Measurements from ENCODE around the gene VEGFA.

Gene VEGFA

DNA sequence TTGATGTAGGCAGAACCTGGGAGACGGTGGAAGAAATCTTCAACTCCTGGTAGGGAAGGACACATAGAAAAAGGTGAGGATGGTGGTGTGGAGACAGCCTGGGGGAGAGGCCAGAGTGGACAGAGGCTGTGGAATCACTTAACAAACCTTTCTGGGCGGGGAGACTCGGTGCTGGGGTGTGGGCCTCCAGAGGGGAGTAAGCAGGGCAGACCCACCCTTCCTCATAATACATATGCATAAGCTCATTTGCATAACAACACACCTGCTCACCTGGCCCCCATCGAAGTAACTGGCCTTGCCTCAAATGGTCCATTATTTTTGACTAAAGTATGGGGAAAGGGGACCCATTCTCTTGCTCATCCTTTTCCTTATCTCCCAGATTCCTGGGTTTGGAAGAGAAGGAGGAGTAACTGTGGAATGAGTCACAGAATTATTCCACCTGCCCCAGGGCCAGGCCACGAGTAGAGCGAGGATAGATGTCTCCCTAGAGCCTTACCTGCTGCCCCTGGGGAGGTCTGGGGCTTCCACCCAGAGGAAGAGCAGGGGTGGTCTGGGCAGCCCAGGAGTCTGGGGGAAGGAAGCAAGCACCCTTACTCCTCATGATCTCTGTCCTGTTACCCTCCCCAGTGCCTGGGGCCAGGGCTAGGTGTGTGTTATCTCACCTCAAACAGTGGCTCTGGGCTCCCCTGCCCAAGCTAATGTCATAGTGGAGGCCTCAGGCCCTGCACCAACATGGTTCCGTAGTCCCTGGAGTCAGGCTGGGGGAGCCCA, 10.7 kb upstream of the VEGFA start:
- no peak for DNase-seq (ENCODE audit: low read depth)

DNA sequence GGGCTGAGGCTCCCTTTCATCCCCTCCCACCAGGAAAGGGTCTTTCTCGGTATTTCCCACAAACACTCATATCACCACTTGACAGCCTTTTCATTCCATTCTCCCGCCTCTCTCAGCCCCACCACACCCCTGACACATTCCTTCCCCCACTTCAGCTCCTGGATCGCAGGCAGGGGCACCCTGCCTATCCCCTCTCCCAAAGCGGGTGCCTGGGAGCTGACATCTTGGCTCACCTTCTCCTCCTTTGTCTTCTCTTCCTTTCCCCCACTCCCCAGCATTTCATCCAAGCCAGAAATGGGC, 10.2 kb upstream of the VEGFA start:
- no peak for DNase-seq (ENCODE audit: low read depth)

DNA sequence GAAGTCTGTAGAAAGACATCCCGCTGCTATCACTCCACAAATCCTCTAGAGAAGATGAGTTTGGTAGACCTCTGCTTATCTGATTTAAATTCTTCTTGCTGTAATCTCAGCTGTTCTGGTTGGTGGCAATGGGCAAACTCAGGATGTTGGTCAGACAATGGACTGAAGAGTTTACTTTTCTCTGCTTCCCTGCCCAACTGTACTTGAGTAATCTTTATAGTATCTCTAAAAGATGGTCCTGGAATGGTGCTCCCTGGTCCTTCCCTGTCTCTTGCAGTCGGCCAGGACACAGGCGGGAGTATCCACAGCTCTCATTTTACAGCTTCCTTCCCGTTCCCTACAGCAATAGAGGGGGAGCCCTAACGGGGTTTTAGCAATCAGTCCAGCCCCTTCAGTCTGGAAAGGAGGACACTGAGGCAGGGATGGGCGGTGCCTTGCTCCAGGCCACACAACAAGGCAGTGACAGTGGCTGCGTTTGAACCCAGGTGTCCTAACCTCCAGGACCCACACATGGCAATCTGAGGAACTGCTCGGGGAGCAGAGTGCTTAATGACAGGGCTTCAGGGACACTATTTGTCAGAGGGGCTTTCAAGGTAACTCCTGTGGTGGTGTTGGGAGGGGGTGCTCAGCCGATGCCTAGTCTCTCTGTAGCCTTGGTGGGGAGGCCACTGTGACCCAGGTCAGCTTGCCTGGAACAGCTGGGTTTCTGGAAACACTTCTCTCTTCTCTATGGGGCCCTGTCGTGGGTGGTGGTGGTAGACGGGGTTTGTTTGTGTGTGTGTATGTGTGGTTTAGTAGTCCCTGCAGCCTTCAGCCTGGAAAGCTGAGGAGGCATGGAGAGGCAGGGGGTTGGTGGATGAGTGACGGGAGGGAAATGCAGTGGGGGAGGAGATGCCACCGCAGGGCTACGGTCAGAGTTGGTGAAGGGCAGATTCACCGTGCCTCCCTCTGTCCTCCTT, 9.5 kb upstream of the VEGFA start:
- DNase-seq (ENCODE audit: low read depth): no peak

DNA sequence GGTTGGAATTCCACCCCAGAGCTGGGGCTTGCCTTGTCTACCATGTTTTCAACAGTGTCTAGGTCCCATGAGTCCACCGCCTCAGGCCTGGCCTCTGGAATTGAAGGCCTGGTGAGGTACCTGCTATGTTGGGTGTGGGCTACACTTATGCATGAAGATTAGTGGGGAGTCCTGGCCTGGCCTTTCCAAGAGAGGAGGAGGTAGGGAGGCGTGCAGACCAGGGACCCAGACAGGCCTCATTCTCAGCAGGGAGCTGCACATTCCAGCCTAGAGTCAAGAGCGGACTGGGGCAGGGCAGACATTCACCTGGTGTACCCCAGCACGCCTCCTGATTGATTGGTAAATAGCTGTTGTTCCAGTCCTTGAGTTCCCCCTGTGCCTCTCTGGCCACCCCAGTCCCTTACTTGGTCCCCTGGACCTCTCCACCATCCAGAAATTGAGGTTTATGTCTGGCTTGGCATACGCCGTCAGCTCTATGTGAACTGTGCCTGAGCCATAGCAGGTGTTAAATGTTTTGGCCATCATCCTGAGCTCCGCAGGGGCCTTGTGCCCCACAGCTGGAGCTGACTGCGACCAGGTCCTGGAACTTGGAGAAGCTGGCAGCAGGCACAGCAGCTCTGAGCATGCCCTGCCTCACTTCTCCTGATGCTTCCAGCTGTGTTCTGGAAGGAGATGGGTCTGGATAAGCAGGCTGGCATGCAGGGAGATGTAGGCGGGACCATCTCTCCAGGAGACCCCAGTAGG, 8.2 kb upstream of the VEGFA start:
- no peak for DNase-seq (ENCODE audit: low read depth)

DNA sequence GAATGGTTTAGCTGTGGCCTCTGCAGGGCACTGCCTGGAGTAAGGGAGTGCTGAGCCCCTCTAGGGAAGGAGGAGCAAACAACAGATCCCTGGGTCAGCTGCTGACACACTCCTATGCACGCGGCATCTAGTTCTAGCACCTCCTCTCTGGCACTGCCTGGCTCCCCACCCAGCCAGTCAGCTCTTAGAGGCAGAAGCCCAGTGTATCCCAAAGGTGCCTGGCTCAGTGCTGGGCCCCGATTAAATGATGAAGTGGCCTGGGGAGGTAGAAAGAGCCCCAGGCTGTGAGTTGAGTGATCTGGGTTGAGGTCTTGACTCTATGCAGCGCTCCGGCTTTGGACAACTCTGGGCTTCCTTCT, 7.6 kb upstream of the VEGFA start:
- no peak for DNase-seq (ENCODE audit: low read depth)

DNA sequence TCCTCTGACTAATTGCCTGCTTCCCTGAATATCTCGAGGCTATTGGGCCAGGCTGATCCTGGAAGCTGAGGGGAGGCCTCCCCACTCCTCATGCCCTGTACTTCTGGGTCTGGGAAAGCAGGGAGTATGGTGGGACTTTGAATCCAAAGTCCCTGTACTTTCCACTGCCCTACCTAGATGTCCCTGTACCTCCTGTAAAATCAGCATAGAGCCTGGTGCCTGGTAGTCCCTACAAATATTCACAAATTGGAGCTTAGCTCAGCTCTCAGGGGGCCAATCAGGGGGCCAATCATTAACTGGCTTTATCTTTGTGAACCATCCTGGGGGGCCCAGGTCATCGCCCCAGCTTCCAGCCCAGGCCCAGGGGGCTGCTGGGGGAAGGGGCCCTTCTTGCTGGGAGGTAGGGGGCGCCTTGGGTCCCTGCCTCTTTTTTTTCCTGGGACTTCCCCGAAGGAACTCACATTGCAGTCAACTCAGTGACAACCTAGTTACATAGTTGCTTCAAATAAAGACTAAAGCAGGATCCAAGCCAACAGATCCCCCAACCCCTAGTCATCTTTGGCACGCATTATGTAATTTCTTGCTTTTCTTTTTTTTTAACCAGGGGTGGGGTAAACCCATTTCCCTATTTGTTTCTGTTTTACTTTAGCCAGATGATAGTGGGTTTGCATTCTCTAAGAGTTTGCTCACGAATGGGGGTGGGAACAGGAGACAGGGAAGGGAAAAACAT, 6.9 kb upstream of the VEGFA start:
- no peak for DNase-seq (ENCODE audit: low read depth)

DNA sequence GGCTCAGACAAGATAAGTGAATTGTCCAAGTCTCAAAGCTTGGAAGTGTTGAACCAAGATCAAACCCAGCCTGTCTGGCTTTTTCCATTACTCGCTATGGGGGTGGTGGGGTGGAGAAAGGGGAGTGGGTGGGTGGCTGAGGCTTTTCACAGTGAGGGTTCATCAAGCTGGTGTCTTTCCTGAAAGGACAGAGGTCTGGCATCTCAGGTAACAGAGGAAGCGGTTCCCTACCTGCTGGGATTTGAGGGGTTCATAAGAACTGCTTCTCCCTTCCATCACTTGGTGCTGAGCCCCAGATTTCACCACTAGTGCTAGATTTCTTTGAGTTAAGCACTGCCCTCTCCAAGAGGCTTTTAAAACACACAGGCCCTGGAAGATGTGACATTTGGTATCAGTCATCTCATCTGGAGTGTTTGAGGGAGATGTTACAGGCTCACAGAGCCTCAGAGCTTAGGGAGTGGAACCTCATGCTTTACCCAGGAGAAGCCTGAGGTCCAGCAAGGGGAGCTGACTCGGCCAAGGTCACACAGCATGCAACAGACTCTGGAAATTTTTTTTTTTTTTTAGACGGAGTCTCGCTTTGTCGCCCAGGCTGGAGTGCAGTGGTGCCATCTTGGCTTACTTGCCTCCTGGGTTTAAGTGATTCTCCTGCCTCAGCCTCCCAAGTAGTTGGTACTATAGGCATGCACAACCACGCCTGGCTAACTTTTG, 6.0 kb upstream of the VEGFA start:
- DNase-seq (ENCODE audit: low read depth): no peak

DNA sequence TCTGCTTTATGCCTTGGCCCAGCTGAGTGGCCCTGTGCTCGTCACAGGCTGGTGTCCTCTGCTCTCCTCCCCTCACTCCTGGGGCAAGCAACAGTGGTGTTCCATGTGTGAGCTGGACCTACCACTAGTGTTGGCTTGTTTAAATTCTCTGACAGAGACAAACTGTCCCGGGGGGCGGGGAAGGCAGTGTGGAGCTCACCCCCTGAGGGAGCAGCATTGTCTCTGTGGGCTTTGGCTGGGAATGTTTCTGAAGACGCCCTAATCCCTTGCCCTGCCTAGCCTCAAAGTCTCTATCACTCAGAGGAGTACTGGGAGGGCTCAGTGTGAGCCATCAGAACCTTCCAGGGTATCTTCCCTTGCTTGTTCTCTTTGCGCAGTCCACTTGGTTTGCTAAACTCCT, 5.2 kb upstream of the VEGFA start:
- DNase-seq (ENCODE audit: low read depth): no peak

DNA sequence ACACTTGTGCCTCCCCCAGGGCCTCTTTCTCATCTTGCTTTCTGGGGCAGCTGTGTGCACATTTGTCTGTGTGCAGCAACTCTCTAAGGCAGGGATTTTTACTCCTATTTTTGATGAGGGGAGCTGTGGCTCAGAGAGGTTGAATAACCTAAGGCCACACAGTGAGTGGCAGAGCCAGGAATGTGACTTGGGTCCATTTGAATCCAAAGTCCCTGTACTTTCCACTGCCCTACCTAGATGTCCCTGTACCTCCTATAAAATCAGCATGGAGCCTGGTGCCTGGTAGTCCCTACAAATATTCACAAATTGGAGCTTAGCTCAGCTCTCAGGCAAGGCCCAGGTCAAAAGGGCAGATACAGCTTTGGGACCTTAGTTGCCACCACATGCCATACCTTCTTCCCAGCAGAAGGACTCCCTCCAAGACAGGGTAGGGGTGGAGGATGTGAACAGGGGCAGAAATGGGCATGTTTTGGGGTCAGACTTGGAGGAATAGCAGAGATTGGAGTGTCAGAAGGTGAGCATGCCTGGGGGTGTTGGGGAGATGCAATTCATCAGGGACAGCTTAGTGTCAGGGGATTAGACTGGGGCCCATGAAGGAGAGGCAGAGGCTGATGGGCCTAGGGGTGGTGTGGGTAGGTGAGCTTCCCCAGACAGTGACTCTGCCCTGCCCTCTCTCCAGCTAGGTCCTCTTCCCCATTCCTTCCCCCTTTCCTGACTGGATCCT, 4.1 kb upstream of the VEGFA start:
- no peak for DNase-seq (ENCODE audit: low read depth)

DNA sequence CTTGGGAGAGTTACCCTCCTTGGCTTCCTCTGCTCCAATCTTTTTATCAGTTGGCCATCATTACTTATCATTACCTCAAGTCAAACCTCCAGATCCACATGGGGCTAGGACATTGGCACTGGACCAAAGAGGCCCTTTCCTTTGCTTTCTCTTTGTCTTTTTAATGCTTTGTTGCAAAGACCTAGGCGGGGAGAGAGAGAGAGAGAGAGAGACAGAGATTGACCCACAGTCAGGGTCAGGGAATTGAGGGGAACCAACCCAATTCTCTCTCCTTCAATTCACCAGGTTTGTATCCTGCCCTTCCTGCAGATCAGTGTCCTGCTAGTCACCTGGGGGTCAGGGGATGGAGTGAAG, 3.5 kb upstream of the VEGFA start:
- DNase-seq (ENCODE audit: low read depth): no peak

DNA sequence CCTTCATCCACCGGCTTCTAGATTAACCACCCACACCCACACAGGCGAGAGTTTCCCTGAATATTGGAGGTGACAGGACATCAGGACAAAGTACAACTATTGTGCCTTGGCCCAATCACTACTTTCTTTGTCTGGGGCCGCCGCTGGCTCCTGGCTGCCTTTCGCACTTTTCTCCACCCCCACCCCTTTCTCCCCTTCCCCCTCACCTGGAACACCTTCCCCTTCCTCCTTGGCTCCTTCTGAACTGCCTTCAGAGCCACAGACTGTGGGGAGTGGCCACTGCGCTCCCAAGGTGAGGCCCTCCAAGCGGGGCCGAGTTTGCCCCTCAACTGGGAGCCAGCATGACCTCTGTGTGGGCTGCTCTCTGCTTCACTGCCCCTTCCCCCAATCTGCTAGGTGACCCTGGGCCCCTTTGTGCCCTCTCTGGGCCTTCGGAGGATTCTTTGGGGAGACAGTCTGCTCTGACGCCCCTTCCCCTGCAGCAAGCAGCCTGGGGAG, 3.0 kb upstream of the VEGFA start:
- no peak for DNase-seq (ENCODE audit: low read depth)

DNA sequence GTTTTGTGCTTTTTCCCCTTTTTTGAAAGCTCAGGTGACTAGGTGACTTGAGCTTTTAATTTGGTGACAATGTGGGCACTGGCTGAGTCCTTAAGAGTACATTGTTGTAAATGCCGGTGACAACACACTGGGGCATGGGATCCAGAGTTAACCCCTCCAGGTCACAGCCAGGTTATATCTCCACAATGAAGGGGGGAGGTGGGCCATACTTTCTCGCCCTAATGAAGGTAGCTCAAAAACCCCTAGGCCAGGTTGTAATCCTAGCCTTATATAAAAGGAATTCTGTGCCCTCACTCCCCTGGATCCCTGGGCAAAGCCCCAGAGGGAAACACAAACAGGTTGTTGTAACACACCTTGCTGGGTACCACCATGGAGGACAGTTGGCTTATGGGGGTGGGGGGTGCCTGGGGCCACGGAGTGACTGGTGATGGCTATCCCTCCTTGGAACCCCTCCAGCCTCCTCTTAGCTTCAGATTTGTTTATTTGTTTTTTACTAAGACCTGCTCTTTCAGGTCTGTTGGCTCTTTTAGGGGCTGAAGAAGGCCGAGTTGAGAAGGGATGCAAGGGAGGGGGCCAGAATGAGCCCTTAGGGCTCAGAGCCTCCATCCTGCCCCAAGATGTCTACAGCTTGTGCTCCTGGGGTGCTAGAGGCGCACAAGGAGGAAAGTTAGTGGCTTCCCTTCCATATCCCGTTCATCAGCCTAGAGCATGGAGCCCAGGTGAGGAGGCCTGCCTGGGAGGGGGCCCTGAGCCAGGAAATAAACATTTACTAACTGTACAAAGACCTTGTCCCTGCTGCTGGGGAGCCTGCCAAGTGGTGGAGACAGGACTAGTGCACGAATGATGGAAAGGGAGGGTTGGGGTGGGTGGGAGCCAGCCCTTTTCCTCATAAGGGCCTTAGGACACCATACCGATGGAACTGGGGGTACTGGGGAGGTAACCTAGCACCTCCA, 2.2 kb upstream of the VEGFA start:
- no peak for DNase-seq (ENCODE audit: low read depth)

DNA sequence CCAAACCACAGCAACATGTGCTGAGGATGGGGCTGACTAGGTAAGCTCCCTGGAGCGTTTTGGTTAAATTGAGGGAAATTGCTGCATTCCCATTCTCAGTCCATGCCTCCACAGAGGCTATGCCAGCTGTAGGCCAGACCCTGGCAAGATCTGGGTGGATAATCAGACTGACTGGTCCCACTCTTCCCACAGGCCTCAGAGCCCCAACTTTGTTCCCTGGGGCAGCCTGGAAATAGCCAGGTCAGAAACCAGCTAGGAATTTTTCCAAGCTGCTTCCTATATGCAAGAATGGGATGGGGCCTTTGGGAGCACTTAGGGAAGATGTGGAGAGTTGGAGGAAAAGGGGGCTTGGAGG, 1.5 kb upstream of the VEGFA start:
- DNase-seq (ENCODE audit: low read depth): no peak

DNA sequence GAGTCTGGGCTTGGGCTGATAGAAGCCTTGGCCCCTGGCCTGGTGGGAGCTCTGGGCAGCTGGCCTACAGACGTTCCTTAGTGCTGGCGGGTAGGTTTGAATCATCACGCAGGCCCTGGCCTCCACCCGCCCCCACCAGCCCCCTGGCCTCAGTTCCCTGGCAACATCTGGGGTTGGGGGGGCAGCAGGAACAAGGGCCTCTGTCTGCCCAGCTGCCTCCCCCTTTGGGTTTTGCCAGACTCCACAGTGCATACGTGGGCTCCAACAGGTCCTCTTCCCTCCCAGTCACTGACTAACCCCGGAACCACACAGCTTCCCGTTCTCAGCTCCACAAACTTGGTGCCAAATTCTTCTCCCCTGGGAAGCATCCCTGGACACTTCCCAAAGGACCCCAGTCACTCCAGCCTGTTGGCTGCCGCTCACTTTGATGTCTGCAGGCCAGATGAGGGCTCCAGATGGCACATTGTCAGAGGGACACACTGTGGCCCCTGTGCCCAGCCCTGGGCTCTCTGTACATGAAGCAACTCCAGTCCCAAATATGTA, 957 bp upstream of the VEGFA start:
- DNase-seq (ENCODE audit: low read depth): no peak

DNA sequence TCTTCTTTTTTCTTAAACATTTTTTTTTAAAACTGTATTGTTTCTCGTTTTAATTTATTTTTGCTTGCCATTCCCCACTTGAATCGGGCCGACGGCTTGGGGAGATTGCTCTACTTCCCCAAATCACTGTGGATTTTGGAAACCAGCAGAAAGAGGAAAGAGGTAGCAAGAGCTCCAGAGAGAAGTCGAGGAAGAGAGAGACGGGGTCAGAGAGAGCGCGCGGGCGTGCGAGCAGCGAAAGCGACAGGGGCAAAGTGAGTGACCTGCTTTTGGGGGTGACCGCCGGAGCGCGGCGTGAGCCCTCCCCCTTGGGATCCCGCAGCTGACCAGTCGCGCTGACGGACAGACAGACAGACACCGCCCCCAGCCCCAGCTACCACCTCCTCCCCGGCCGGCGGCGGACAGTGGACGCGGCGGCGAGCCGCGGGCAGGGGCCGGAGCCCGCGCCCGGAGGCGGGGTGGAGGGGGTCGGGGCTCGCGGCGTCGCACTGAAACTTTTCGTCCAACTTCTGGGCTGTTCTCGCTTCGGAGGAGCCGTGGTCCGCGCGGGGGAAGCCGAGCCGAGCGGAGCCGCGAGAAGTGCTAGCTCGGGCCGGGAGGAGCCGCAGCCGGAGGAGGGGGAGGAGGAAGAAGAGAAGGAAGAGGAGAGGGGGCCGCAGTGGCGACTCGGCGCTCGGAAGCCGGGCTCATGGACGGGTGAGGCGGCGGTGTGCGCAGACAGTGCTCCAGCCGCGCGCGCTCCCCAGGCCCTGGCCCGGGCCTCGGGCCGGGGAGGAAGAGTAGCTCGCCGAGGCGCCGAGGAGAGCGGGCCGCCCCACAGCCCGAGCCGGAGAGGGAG, 580 bp downstream of the VEGFA start:
- no peak for DNase-seq (ENCODE audit: low read depth)

DNA sequence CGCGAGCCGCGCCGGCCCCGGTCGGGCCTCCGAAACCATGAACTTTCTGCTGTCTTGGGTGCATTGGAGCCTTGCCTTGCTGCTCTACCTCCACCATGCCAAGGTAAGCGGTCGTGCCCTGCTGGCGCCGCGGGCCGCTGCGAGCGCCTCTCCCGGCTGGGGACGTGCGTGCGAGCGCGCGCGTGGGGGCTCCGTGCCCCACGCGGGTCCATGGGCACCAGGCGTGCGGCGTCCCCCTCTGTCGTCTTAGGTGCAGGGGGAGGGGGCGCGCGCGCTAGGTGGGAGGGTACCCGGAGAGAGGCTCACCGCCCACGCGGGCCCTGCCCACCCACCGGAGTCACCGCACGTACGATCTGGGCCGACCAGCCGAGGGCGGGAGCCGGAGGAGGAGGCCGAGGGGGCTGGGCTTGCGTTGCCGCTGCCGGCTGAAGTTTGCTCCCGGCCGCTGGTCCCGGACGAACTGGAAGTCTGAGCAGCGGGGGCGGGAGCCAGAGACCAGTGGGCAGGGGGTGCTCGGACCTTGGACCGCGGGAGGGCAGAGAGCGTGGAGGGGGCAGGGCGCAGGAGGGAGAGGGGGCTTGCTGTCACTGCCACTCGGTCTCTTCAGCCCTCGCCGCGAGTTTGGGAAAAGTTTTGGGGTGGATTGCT, 1.3 kb downstream of the VEGFA start:
- peak; percentile 16 for DNase-seq (ENCODE audit: low read depth)

DNA sequence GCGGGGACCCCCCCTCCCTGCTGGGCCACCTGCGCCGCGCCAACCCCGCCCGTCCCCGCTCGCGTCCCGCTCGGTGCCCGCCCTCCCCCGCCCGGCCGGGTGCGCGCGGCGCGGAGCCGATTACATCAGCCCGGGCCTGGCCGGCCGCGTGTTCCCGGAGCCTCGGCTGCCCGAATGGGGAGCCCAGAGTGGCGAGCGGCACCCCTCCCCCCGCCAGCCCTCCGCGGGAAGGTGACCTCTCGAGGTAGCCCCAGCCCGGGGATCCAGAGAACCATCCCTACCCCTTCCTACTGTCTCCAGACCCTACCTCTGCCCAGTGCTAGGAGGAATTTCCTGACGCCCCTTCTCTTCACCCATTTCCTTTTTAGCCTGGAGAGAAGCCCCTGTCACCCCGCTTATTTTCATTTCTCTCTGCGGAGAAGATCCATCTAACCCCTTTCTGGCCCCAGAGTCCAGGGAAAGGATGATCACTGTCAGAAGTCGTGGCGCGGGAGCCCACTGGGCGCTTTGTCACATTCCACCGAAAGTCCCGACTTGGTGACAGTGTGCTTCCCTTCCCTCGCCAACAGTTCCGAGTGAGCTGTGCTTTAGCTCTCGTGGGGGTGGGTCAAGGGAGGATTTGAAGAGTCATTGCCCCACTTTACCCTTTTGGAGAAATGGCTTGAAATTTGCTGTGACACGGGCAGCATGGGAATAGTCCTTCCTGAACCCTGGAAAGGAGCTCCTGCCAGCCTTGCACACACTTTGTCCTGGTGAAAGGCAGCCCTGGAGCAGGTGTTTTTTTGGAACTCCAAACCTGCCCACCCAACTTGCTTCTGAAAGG, 2.1 kb downstream of the VEGFA start:
- DNase-seq (ENCODE audit: low read depth): no peak

Data from T follicular helper cell (primary cell).